Vagina (tissue), 2 donors: Measurements from ENCODE around the gene AKAP6.

Experiments
- CTCF ChIP-seq, 3 experiments: fragments of 450-650 bp in 2 of 3; fragments of 200-600 bp in 1 of 3; sonication (generic) in 1 of 3; IDR thresholded peaks; one replicate each; pipeline ENCODE4 v1.5.1; 2017 to 2019; ENCODE audit warnings: antibody characterized with exemption in 3 of 3, mild to moderate bottlenecking in 2 of 3, moderate library complexity in 2 of 3
- POLR2A ChIP-seq, 2 donors: fragments of 450-650 bp; IDR thresholded peaks; one replicate each; pipeline ENCODE4 v1.6.1; 2017; ENCODE audit warnings: antibody characterized with exemption in 2 of 2, mild to moderate bottlenecking in 2 of 2, moderate library complexity in 2 of 2
- POLR2AphosphoS5 ChIP-seq, 2 donors: sonication (generic); formaldehyde crosslinking; IDR thresholded peaks; one replicate each; pipeline ENCODE4 v1.9.0; 2017; ENCODE audit warnings: antibody characterized with exemption in 2 of 2, mild to moderate bottlenecking in 2 of 2, low read depth in 1 of 2; ENCODE audit not compliant: insufficient read depth in 1 of 2

GRCh38 chr14:32814721-32815120 is 485.6 kb downstream of the AKAP6 start:
- no peak for TF ChIP-seq CTCF (IDR thresholded peaks at IDR 0.05)
- TF ChIP-seq POLR2A (IDR thresholded peaks at IDR 0.05): no peak
- no peak for TF ChIP-seq POLR2AphosphoS5 (IDR thresholded peaks at IDR 0.05; ENCODE audit: insufficient read depth in 1 of 2, low read depth in 1 of 2)
